Iris pigment epithelial cell (primary cell): ENCODE results near the gene P2RY11.

Source experiments
- DNase-seq: peaks from one replicate; pipeline ENCODE4 v3.0.0-alpha.2; 2011; ENCODE audit warnings: low read depth

P2RY11 gene

GRCh38 chr19:10141479-10141878, 30.0 kb downstream of the P2RY11 start:
- no peak for DNase-seq

- no peak for DNase-seq
Observed at GRCh38 chr19:10141973-10142372, 30.5 kb downstream of the P2RY11 start.

- no peak for DNase-seq
Observed at GRCh38 chr19:10142701-10143375, 31.3 kb downstream of the P2RY11 start.

GRCh38 chr19:10143681-10144080, 32.2 kb downstream of the P2RY11 start:
- no peak for DNase-seq

- no peak for DNase-seq
Observed at GRCh38 chr19:10144361-10144760, 32.9 kb downstream of the P2RY11 start.

GRCh38 chr19:10145031-10145430, 33.5 kb downstream of the P2RY11 start:
- DNase-seq: no peak

- no peak for DNase-seq
Observed at GRCh38 chr19:10146142-10146541, 34.6 kb downstream of the P2RY11 start.

- DNase-seq: no peak
Observed at GRCh38 chr19:10149427-10149826, 37.9 kb downstream of the P2RY11 start.

- DNase-seq: no peak
Observed at GRCh38 chr19:10151521-10151920, 40.0 kb downstream of the P2RY11 start.

- DNase-seq: no peak
Observed at GRCh38 chr19:10152100-10152499, 40.6 kb downstream of the P2RY11 start.

GRCh38 chr19:10155839-10156238, 44.3 kb downstream of the P2RY11 start:
- DNase-seq: peak; percentile 16

- DNase-seq: no peak
Observed at GRCh38 chr19:10158071-10158470, 46.6 kb downstream of the P2RY11 start.

GRCh38 chr19:10158485-10158884, 47.0 kb downstream of the P2RY11 start:
- no peak for DNase-seq

- DNase-seq: no peak
Observed at GRCh38 chr19:10159610-10160009, 48.1 kb downstream of the P2RY11 start.

- DNase-seq: no peak
Observed at GRCh38 chr19:10163536-10163935, 52.0 kb downstream of the P2RY11 start.
